Measurements from ENCODE around the gene PLCD3. TPM values are rescaled to one million over a fixed set of nuclear protein-coding genes. Genes with fewer than 3 reads are reported as not detected.

Gene PLCD3
- total RNA-seq, 1 donor from 2014 or later: 6.2 TPM

DNA sequence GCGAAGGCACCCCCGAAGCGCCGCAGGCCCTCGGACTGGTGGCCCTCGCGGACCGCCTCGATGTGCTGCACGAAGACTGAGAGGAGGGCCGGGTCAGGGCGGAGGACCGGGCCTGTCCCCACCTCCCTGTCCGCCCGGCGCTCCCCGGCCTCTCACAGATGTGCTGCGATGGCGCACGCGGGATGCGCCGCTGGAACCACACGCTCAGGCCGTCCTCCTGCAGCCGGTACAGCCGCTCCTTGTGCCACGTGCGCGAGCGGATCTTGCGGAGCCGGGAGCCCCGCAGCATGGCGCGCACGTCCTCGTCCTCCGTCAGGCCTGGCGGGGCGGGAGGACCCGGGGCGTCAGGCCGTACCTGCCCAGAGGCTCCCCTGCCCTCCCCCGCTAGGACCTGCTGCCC lies 11.3 kb downstream of the PLCD3 start:
- Mint-ChIP-seq H3K27ac (ENCODE audit: unreplicated experiment) (no peak overlapping the region), H3K36me3 (ENCODE audit: unreplicated experiment) (no peaks in the 10 kb centered on the region), H3K9me3 (ENCODE audit: unreplicated experiment) (no peaks in the 10 kb centered on the region), H3K4me1 (ENCODE audit: low read depth, unreplicated experiment) (peaks cover 7% of the 10 kb centered on the region), H3K27me3 (ENCODE audit: unreplicated experiment) (peaks cover 5% of the 10 kb centered on the region), H3K4me3 (ENCODE audit: unreplicated experiment) (no peak overlapping the region)
- TF ChIP-seq, protein P1, sequence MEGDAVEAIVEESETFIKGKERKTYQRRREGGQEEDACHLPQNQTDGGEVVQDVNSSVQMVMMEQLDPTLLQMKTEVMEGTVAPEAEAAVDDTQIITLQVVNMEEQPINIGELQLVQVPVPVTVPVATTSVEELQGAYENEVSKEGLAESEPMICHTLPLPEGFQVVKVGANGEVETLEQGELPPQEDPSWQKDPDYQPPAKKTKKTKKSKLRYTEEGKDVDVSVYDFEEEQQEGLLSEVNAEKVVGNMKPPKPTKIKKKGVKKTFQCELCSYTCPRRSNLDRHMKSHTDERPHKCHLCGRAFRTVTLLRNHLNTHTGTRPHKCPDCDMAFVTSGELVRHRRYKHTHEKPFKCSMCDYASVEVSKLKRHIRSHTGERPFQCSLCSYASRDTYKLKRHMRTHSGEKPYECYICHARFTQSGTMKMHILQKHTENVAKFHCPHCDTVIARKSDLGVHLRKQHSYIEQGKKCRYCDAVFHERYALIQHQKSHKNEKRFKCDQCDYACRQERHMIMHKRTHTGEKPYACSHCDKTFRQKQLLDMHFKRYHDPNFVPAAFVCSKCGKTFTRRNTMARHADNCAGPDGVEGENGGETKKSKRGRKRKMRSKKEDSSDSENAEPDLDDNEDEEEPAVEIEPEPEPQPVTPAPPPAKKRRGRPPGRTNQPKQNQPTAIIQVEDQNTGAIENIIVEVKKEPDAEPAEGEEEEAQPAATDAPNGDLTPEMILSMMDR (IDR thresholded peaks at IDR 0.05; ENCODE audit: partially characterized antibody, unreplicated experiment): no peak
- no peak for DNase-seq

DNA sequence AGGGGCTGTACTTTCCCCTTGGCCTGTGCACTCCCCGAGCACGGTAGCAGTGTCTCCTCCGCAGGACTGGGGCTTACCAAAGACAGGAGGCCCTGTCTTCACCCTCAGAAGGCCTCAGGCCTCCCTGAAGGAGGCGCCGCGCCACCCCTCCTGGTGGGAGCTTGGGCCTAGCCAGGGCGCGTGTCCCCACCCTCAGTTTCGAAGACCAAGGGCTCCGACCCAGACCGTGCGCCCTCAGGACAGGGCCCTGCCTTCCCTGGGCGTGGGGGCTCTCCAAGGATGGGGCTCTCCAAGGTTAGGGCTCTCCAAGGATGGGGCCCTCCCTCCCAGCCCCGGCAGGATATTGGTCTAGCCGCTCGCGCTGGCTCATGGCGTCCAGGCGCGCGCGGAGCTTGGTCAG lies 11.8 kb downstream of the PLCD3 start:
- H3K27me3 Mint-ChIP-seq (ENCODE audit: unreplicated experiment): peaks cover 6% of the 10 kb centered on the region

DNA sequence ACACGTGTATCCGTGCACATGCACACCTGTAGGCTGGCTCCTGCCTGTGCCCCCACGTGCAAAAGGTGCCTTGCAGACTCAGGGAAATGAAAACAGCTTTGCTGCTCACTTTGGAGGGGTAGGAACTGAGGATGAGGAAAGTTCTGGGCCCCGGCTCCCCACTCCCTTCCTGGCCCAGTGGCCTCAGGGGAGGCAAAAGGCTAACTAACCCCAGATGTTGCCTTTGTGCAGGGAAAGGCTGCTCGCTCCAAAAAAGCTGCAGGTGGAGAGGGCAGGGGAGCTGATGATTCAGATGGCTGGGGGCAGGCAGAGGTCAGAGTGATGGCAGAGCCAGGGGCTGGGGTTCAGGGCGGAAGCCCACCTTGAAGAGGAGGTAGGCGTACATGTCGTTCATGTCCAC lies 12.4 kb downstream of the PLCD3 start:
- Mint-ChIP-seq H3K36me3 (ENCODE audit: unreplicated experiment) (no peaks in the 10 kb centered on the region), H3K4me3 (ENCODE audit: unreplicated experiment) (no peak overlapping the region), H3K9me3 (ENCODE audit: unreplicated experiment) (no peaks in the 10 kb centered on the region), H3K27ac (ENCODE audit: unreplicated experiment) (no peak overlapping the region), H3K27me3 (ENCODE audit: unreplicated experiment) (peaks cover 4% of the 10 kb centered on the region), H3K4me1 (ENCODE audit: low read depth, unreplicated experiment) (peaks cover 13% of the 10 kb centered on the region)
- TF ChIP-seq, protein P1 (IDR thresholded peaks at IDR 0.05; ENCODE audit: partially characterized antibody, unreplicated experiment): no peak
- no peak for DNase-seq

More for the DNA sequence above, 11.8 kb downstream of the PLCD3 start:
- TF ChIP-seq, protein P1 (IDR thresholded peaks at IDR 0.05; ENCODE audit: partially characterized antibody, unreplicated experiment): no peak
- Mint-ChIP-seq H3K4me1 (ENCODE audit: low read depth, unreplicated experiment) (peaks cover 12% of the 10 kb centered on the region), H3K36me3 (ENCODE audit: unreplicated experiment) (no peaks in the 10 kb centered on the region), H3K27ac (ENCODE audit: unreplicated experiment) (no peak overlapping the region), H3K4me3 (ENCODE audit: unreplicated experiment) (no peak overlapping the region), H3K9me3 (ENCODE audit: unreplicated experiment) (no peaks in the 10 kb centered on the region)
- no peak for DNase-seq

DNA sequence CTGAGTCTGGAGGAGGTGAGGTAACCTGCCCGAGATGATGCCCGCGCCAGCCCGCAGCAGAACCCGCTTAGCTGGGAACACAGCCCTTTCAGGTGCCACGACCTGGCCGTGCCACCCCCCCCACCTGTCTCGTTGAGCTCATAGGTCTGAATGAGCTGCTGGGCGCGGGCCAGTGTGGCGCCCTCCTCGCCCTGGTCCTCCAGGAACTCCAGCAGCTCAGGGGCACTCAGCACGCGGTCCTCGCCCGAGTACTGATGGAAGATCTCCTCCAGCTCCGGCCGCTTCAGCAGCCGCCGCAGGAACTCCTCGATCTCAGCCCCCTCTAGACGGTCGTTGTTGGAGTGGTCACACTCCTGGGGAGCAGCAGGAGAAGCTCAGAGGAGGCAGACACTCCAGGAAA lies 13.6 kb downstream of the PLCD3 start:
- H3K4me3 Mint-ChIP-seq (ENCODE audit: unreplicated experiment): no peak overlapping the region
- TF ChIP-seq, protein P1 (IDR thresholded peaks at IDR 0.05; ENCODE audit: partially characterized antibody, unreplicated experiment): no peak
- H3K27me3 Mint-ChIP-seq (ENCODE audit: unreplicated experiment): peaks cover 2% of the 10 kb centered on the region
- no peak for DNase-seq
- H3K36me3 Mint-ChIP-seq (ENCODE audit: unreplicated experiment): no peaks in the 10 kb centered on the region
- peaks cover 13% of the 10 kb centered on the region for H3K4me1 Mint-ChIP-seq (ENCODE audit: low read depth, unreplicated experiment)
- no peaks in the 10 kb centered on the region for H3K9me3 Mint-ChIP-seq (ENCODE audit: unreplicated experiment)
- H3K27ac Mint-ChIP-seq (ENCODE audit: unreplicated experiment): no peak overlapping the region

DNA sequence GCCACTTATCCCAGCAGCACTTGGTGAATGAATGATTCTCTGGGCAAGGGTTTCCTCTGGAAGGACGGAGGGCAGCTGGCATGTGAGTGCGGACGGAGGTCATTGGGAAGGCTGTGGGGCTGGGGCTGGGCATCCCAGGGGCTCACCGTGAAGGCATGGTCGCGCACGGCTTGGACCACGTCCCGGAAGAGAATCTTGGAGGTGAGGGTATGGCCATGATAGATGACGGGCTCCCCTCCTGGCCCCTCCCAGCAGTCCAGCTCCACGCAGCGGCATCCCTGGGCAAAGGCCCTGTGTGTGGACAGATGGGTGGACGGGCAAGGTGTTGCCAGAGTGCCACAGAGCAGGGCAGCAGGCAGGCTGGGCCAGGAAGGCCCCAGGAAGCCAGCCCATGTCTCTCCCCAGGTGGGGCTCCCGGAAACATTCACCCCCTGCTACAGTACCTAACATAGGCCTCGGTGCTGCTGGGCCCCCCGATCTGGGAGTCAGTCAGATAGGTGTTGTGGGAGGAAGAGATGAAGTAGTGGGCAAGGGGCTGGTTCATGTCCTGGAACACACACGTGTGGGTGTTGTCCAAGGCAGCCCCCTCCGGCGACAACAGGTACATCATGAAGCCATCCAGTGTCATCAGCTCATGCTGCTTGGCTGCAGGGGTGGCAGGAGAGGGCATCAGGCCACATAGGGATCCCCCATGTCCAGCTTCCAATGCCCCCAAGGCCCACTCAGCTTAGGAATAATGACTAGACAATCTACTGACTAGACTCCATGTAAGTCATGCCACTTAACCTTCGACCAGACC lies 14.3 kb downstream of the PLCD3 start:
- Mint-ChIP-seq H3K4me3 (ENCODE audit: unreplicated experiment) (no peak overlapping the region), H3K27ac (ENCODE audit: unreplicated experiment) (no peak overlapping the region), H3K27me3 (ENCODE audit: unreplicated experiment) (peaks cover 2% of the 10 kb centered on the region), H3K4me1 (ENCODE audit: low read depth, unreplicated experiment) (peaks cover 9% of the 10 kb centered on the region), H3K9me3 (ENCODE audit: unreplicated experiment) (no peaks in the 10 kb centered on the region), H3K36me3 (ENCODE audit: unreplicated experiment) (no peaks in the 10 kb centered on the region)
- no peak for DNase-seq
- TF ChIP-seq, protein P1 (IDR thresholded peaks at IDR 0.05; ENCODE audit: partially characterized antibody, unreplicated experiment): no peak

All from glutamatergic neuron (in vitro differentiated cells).